Heart left ventricle (tissue), 16 donors: ENCODE measurements around the gene AHNAK2. TPM values are rescaled to one million over a fixed set of nuclear protein-coding genes. Genes with fewer than 3 reads are reported as not detected.

Experiments used
- ATAC-seq, 4 donors: fragments of 200-7000 bp; cut with Tn5 transposase; one replicate each; pipeline ENCODE4 v1.9.1; 2020 to 2022; ENCODE audit warnings: moderate library complexity in 4 of 4, mild to moderate bottlenecking in 3 of 4, moderate number of reproducible peaks in 1 of 4
- DNase-seq, 5 donors: peaks; one replicate each; pipeline ENCODE4 v3.0.0-alpha.2; 2020
- H3K27ac ChIP-seq, 12 donors: fragments of 200-600 bp; sonication (generic) in 4 of 12; one replicate each; pipeline versions ENCODE4 v1.5.0 to v1.8.0; 2016 to 2022; ENCODE audit warnings: mild to moderate bottlenecking in 2 of 12
- H3K27me3 ChIP-seq, 9 donors: fragments of 200-600 bp; sonication (generic) in 2 of 9; one replicate each; pipeline versions ENCODE4 v1.5.1 to v1.8.0; 2016 to 2022; ENCODE audit warnings: mild to moderate bottlenecking in 3 of 9
- H3K36me3 ChIP-seq, 9 donors: fragments of 200-600 bp; sonication (generic) in 2 of 9; one replicate each; pipeline versions ENCODE4 v1.5.0 to v1.8.0; 2018 to 2022; ENCODE audit warnings: mild to moderate bottlenecking in 2 of 9
- H3K4me1 ChIP-seq, 12 donors: fragments of 200-600 bp; sonication (generic) in 4 of 12; one replicate each; pipeline versions ENCODE4 v1.5.0 to v1.8.0; 2016 to 2022; ENCODE audit warnings: mild to moderate bottlenecking in 3 of 12
- H3K4me3 ChIP-seq, 12 donors: fragments of 200-600 bp; sonication (generic) in 4 of 12; one replicate each; pipeline versions ENCODE4 v1.5.0 to v1.8.0; 2017 to 2022; ENCODE audit warnings: mild to moderate bottlenecking in 9 of 12, moderate library complexity in 4 of 12
- H3K9me3 ChIP-seq, 12 donors: fragments of 200-600 bp; sonication (generic) in 4 of 12; one replicate each; pipeline versions ENCODE4 v1.5.0 to v1.8.0; 2016 to 2022; ENCODE audit warnings: mild to moderate bottlenecking in 1 of 12
- POLR2A ChIP-seq, 2 donors: fragments of 450-650 bp; IDR thresholded peaks; one replicate each; pipeline ENCODE4 v1.6.1; 2017; ENCODE audit warnings: antibody characterized with exemption in 2 of 2, mild to moderate bottlenecking in 2 of 2, moderate library complexity in 2 of 2
- WGBS, 4 donors: extraction: QIAGEN DNeasy Blood & Tissue Kit in 2 of 4; methylation state at CpG; one replicate each; pipeline versions ENCODE4 v1.1.5 to v1.1.7; 2013 to 2018; 5-methylcytosine and 5-hydroxymethylcytosine counted together
- intact Hi-C, 10 donors: fragments of 100-400 bp; cut with DNase I; formaldehyde crosslinking; loops; one replicate each; pipeline versions ENCODE4 v1.11.1 to v1.14.2; 2022
- polyA plus RNA-seq, 2 donors: library from polyadenylated mRNA; stranded (reverse); fragments of 200-250 nt; gene quantifications; one replicate each; pipeline ENCODE4 v1.2.3, GENCODE V29; 2013
- total RNA-seq, 9 donors: library from RNA; depleted of rRNA in 2 of 9; stranded (reverse); fragments of >200 nt in 2 of 9; fragmentation: NEBNext Ultra II Directional in 3 of 9; extraction: Animal tissue kit (Norgen Biotek cat#: 25700) in 3 of 9; gene quantifications; one replicate each; pipeline versions ENCODE4 v1.1.0 to v1.2.4, GENCODE V29; 2016 to 2023
- TF ChIP-seq, protein P1 (sequence below), 12 donors: fragments of 200-600 bp; sonication (generic) in 4 of 12; IDR thresholded peaks; one replicate each; pipeline versions ENCODE4 v1.5.0 to v1.8.0; 2018 to 2022; ENCODE audit warnings: antibody characterized with exemption in 12 of 12, mild to moderate bottlenecking in 5 of 12
- donor health status: ischemic (EF 13 %, LVEDD 7.1; RV severe dilation, severe dysfunction).
- donor health status: healthy with polysubstance abuse.
- donor health status: DM: no; HTN: yes; CAD: no.
- donor health status: DM: no; HTN: no; CAD: no.
- donor health status: ischemic (EF 25% LVEDD 6.9; RV normal size, moderate dysfunction).
- donor health status: ischemic (EF 25% LVEDD 5.7; RV mildly dilated, moderate dysfunction).
- donor health status: healthy.
- donor health status: DM: yes; HTN: yes; CAD: no.
- donor health status: ischemic (EF 35%, LVEDD 5.7; RV mildly dilated, moderate dysfunction).
- donor health status: nonischemic (EF 11% LVEDD 7.7; RV severe dilation, severe dysfunction).
- donor health status: DM: yes; HTN: yes; CAD: no.
- donor health status: PGD.
- donor health status: ischemic (EF 29% LVEDD 5.4; RV normal size, mild dysfunction).
- donor health status: nonischemic (EF 23%, LVEDD 6.1; RV moderate dilation, normal function).

Gene AHNAK2
- total and polyA plus RNA-seq, 11 donors, result 1.5 to 22.3 (median 2.9) TPM

DNA sequence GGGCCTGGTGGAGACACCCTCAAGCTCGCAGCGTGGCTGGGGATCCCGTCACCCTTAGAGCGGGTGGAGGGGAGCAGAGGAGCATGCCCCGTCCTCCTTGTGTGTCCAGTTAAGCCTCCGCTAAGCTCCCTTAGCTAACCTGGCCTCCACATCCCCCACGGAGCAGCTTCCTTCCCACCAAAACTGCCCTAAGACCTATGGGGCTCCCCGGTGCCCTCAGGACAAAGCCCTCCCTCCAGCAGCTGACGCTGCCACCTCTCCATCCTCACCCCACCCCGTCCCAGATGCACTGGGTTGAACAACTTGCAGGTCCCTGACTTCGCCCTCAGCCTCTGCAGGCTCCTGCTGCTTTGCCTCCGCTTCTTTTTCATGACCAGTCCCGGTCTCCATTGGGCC lies 4.0 kb downstream of the AHNAK2 start:
- peak overlapping the region in 3 of 12 donors; percentile 8 to 18 (median 17) for H3K4me3 ChIP-seq
- intact Hi-C loops, result loop anchor here in 2 of 10 donors (2.0 to 10.0 kb wide), 2 partner anchors 75 to 231 kb away; no protein-coding TSS in a partner anchor
- H3K27me3 ChIP-seq, result peaks cover 0 to 20% (median 0%) of the 10 kb centered on the region in 9 donors
- 56 to 75% (median 63%) methylated on average over 13 of the region's 13 CpGs for WGBS, 4 donors
- H3K4me1 ChIP-seq, result peaks cover 8 to 79% (median 47%) of the 10 kb centered on the region in 12 donors
- no peak for TF ChIP-seq POLR2A (IDR thresholded peaks at IDR 0.05)
- TF ChIP-seq, protein P1, sequence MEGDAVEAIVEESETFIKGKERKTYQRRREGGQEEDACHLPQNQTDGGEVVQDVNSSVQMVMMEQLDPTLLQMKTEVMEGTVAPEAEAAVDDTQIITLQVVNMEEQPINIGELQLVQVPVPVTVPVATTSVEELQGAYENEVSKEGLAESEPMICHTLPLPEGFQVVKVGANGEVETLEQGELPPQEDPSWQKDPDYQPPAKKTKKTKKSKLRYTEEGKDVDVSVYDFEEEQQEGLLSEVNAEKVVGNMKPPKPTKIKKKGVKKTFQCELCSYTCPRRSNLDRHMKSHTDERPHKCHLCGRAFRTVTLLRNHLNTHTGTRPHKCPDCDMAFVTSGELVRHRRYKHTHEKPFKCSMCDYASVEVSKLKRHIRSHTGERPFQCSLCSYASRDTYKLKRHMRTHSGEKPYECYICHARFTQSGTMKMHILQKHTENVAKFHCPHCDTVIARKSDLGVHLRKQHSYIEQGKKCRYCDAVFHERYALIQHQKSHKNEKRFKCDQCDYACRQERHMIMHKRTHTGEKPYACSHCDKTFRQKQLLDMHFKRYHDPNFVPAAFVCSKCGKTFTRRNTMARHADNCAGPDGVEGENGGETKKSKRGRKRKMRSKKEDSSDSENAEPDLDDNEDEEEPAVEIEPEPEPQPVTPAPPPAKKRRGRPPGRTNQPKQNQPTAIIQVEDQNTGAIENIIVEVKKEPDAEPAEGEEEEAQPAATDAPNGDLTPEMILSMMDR (IDR thresholded peaks at IDR 0.05), result no peak
- H3K36me3 ChIP-seq, result no peaks in the 10 kb centered on the region
- H3K27ac ChIP-seq, result peak overlapping the region in 11 of 12 donors; percentile 15 to 94 (median 75)
- H3K9me3 ChIP-seq, result no peaks in the 10 kb centered on the region
- ATAC-seq, result no peak
- DNase-seq, result peak in 2 of 5 donors; percentile 24 to 55

DNA sequence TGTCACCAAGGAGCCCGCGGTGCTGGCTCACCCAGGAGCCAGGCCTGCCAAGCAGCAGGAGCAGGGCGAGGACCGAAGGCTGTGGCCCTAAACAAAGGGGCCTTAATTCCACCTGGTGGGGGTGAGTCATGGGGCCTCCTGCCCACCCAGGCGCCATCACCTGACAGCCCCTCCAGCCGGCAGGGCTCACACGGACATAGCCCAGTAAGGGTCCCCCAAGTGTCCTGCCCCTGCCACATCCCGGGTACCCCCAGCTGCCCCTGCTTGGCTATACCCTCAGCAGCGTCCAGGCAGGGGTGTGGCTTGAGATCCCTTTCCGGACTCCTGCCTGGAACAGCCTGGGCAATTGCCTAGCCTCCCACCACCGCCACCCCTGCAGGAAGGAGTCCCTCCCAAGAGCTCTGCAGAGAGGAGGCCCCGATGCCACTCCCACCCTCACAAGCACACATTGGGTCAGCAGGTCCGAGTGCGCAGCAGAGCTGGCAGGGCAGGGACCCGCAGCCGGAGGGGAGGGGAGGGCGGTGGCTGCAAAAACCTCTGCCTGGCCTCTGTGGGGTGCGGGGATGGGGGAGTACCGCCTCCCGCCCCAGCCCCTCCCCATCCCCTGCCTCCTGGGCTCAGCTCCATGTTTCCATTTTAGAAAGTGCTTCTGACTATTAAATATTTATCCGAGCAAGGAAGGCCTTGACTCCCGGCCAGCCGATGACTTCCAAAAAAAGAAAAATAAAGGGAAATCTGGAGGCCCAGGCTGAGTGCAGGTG lies 4.6 kb downstream of the AHNAK2 start:
- DNase-seq (peak in 4 of 5 donors; percentile 60 to 84 (median 72)), ATAC-seq (peak; percentile 29 to 61 (median 41))
- peaks cover 0 to 17% (median 0%) of the 10 kb centered on the region in 9 donors for H3K27me3 ChIP-seq
- peak overlapping the region in 11 of 12 donors; percentile 43 to 94 (median 75) for H3K27ac ChIP-seq
- H3K4me1 ChIP-seq, result peaks cover 9 to 80% (median 48%) of the 10 kb centered on the region in 12 donors
- no peak for TF ChIP-seq POLR2A (IDR thresholded peaks at IDR 0.05)
- TF ChIP-seq, protein P1 (IDR thresholded peaks at IDR 0.05), result no peak
- peak overlapping the region in 4 of 12 donors; percentile 8 to 19 (median 18) for H3K4me3 ChIP-seq
- H3K36me3 ChIP-seq, result no peaks in the 10 kb centered on the region
- intact Hi-C loops, result loop anchor here in 2 of 10 donors (2.0 to 10.0 kb wide), 2 partner anchors 75 to 231 kb away; no protein-coding TSS in a partner anchor
- no peaks in the 10 kb centered on the region for H3K9me3 ChIP-seq
- 36 to 40% (median 38%) methylated on average over 19 to 23 of the region's 23 CpGs for WGBS, 4 donors

DNA sequence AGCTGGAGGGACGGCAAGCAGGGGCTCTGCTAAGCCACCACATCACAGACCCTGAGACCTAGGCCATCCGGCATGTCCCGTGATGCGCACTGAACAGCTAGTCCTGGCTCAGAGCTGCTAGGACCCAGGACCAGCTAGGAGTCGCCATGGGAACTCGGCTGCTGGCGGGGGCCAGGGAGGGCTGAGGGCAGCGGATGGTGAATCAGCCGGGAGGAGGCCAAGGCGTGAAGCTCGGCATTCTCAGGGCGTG lies 5.1 kb downstream of the AHNAK2 start:
- 47 to 100% (median 68%) methylated on average over 1 to 12 of the region's 12 CpGs for WGBS, 4 donors
- no peaks in the 10 kb centered on the region for H3K36me3 ChIP-seq
- peaks cover 0 to 15% (median 0%) of the 10 kb centered on the region in 9 donors for H3K27me3 ChIP-seq
- H3K9me3 ChIP-seq, result no peaks in the 10 kb centered on the region
- TF ChIP-seq, protein P1 (IDR thresholded peaks at IDR 0.05), result no peak
- TF ChIP-seq POLR2A (IDR thresholded peaks at IDR 0.05), result no peak
- intact Hi-C loops, result loop anchor here in 1 of 10 donors (10.0 kb wide), 1 partner anchor 232 kb away; no protein-coding TSS in a partner anchor
- peak overlapping the region in 11 of 12 donors; percentile 43 to 94 (median 75) for H3K27ac ChIP-seq
- H3K4me3 ChIP-seq, result no peak overlapping the region
- H3K4me1 ChIP-seq, result peaks cover 12 to 82% (median 52%) of the 10 kb centered on the region in 12 donors
- peak in 2 of 4 donors; percentile 62 to 68 for ATAC-seq
- DNase-seq, result peak in 3 of 5 donors; percentile 67 to 90 (median 80)
